Epithelial cell of umbilical artery (primary cell): ENCODE data around the gene NLRP12. TPM values are rescaled to one million over a fixed set of nuclear protein-coding genes. Genes with fewer than 3 reads are reported as not detected.

Source experiments
- total RNA-seq: library from RNA; depleted of rRNA; stranded (reverse); fragments of >200 nt; gene quantifications from 2 replicates; pipeline ENCODE4 v1.2.3, GENCODE V29; 2014

Gene NLRP12
- 1.1 and 2.3 TPM in 2 replicates for total RNA-seq

DNA sequence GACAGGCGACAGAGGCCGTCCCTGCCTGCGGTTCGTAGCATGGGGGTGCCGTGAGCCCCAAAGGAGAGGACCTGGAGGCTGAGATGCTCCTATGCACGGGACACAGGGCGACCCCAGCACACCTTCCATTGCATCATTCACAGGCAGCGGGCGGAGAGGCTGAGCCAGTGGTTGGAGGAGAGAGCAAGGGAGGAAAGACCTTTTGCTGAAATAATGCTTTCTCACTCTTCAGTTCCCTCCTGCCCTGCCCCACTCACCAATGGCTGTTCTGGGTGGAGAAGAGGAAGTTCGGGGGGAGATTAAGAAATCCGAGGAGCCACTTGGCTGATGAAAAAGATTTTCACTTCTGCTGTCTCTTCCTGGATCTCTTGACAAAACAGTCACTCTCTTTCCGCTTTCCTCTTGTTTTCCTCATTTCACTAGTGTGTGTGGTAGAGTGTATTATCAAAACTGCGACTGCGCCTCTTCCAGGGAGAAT is at the start of gene NLRP12:
TSS of gene NLRP12 (minus strand) at position 181 of the 478 bp plus-strand sequence. CDS start at position 41, 140 bp downstream.

GRCh38 chr19:53867225-53868090 is 43.3 kb upstream of the NLRP12 start, which contains the start of gene MYADM:
Gene MYADM, plus strand, starts transcription at chr19:53867883. Its CDS starts 5,647 bp downstream, at chr19:53873530.

Other genes with a start within 250 kb of the NLRP12 start
- gene DPRX, start 192.3 kb downstream of the NLRP12 start, total RNA-seq: not detected in 2 replicates
- gene MYADM, start 43.6 kb upstream of the NLRP12 start, total RNA-seq: 2.1 and 6.2 TPM in 2 replicates
- gene PRKCG, start 57.9 kb upstream of the NLRP12 start, total RNA-seq: not detected in 2 replicates
- gene CACNG7, start 85.0 kb upstream of the NLRP12 start, total RNA-seq: 0.15 and 1.9 TPM in 2 replicates
- 0.61 and 0.65 TPM in 2 replicates for gene CACNG8, start 138.6 kb upstream of the NLRP12 start, total RNA-seq
- gene CACNG6, start 167.3 kb upstream of the NLRP12 start, total RNA-seq: 2.6 and 3.2 TPM in 2 replicates
- not detected in 2 replicates for gene VSTM1, start 239.6 kb upstream of the NLRP12 start, total RNA-seq